GM19043 (cell line): ENCODE data around the gene AGFG2.
"Not testable (repeated sequence)": the region's sequence is repeated elsewhere in the genome, so short reads cannot be mapped to it uniquely, and the experiment has no call there.

Experiments used
- ATAC-seq: cut with Tn5 transposase; IDR thresholded peaks from one replicate; pipeline ENCODE4 v1.9.1; 2021; ENCODE audit warnings: low read depth; ENCODE audit not compliant: unreplicated experiment

Gene AGFG2

GRCh38 chr7:100520138-100520537, 18.9 kb upstream of the AGFG2 start:
- no peak for ATAC-seq

GRCh38 chr7:100521076-100521475, 17.9 kb upstream of the AGFG2 start:
- ATAC-seq = no peak

- not testable (repeated sequence) for ATAC-seq
These were observed 17.0 kb upstream of the AGFG2 start for GRCh38 chr7:100521909-100522593.

- ATAC-seq = not testable (repeated sequence)
These were observed 15.8 kb upstream of the AGFG2 start for GRCh38 chr7:100523192-100523591.

- ATAC-seq = not testable (repeated sequence)
These were observed 10.7 kb upstream of the AGFG2 start for GRCh38 chr7:100528108-100528866.

- no peak for ATAC-seq
These were observed 6.6 kb upstream of the AGFG2 start for GRCh38 chr7:100532165-100533022.

GRCh38 chr7:100535982-100536381, 3.0 kb upstream of the AGFG2 start:
- not testable (repeated sequence) for ATAC-seq

GRCh38 chr7:100536695-100537094, 2.3 kb upstream of the AGFG2 start:
- not testable (repeated sequence) for ATAC-seq

GRCh38 chr7:100538348-100538653, 702 bp upstream of the AGFG2 start:
- no peak for ATAC-seq

GRCh38 chr7:100539436-100540006, 518 bp downstream of the AGFG2 start:
- ATAC-seq = no peak

GRCh38 chr7:100540073-100540723, 1.2 kb downstream of the AGFG2 start:
- no peak for ATAC-seq

GRCh38 chr7:100541309-100541708, 2.3 kb downstream of the AGFG2 start:
- ATAC-seq = not testable (repeated sequence)

- no peak for ATAC-seq
These were observed 4.6 kb downstream of the AGFG2 start for GRCh38 chr7:100543586-100543985.

- ATAC-seq = no peak
These were observed 5.4 kb downstream of the AGFG2 start for GRCh38 chr7:100544386-100544785.

- no peak for ATAC-seq
These were observed 6.0 kb downstream of the AGFG2 start for GRCh38 chr7:100544967-100545359.

- peak; percentile 49 for ATAC-seq
These were observed 6.5 kb downstream of the AGFG2 start for GRCh38 chr7:100545360-100546128.

GRCh38 chr7:100546129-100546925, 7.3 kb downstream of the AGFG2 start:
- peak; percentile 51 for ATAC-seq

GRCh38 chr7:100546926-100547800, 8.2 kb downstream of the AGFG2 start:
- ATAC-seq = no peak
